Loucy (cell line): Measurements from ENCODE around the gene CPA1.

Experiments used
- EZH2phosphoT487 ChIP-seq: fragments of 200-600 bp; IDR thresholded peaks from 2 replicates; pipeline ENCODE4 v1.6.1; 2018; ENCODE audit warnings: antibody characterized with exemption, mild to moderate bottlenecking, moderate library complexity, borderline replicate concordance
- TF ChIP-seq, protein P1 (sequence below): fragments of 200-600 bp; sonication (generic); conservative IDR thresholded peaks from 2 replicates; pipeline ENCODE4 v1.5.1; 2014; ENCODE audit warnings: mild to moderate bottlenecking, antibody characterized with exemption, low read length

DNA sequence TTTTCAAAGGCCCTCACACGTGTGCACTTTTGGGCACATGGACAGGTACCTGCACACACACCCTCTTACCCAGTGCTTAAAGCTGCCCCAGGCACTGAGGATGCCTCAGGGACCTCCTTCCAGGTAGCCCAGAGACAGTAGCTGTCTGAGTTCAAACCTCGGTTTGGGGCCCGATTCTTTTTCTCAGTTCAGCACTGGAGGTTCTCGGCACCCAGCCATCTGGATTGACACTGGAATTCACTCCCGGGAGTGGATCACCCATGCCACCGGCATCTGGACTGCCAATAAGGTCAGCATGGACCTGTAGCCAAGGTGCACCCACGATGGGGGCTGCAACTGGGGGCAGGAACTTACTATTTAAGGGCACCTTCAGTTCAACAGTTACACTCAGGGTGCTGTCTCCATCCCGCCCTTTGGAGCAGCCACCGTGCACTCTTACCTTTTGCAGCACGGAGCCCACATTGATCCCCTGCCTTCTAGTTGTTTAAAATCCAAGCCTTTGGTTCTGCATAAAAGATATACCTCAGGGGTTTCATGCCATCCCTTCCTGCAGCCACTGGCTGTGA, 18.0 kb upstream of the CPA1 start:
- TF ChIP-seq, protein P1, sequence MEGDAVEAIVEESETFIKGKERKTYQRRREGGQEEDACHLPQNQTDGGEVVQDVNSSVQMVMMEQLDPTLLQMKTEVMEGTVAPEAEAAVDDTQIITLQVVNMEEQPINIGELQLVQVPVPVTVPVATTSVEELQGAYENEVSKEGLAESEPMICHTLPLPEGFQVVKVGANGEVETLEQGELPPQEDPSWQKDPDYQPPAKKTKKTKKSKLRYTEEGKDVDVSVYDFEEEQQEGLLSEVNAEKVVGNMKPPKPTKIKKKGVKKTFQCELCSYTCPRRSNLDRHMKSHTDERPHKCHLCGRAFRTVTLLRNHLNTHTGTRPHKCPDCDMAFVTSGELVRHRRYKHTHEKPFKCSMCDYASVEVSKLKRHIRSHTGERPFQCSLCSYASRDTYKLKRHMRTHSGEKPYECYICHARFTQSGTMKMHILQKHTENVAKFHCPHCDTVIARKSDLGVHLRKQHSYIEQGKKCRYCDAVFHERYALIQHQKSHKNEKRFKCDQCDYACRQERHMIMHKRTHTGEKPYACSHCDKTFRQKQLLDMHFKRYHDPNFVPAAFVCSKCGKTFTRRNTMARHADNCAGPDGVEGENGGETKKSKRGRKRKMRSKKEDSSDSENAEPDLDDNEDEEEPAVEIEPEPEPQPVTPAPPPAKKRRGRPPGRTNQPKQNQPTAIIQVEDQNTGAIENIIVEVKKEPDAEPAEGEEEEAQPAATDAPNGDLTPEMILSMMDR = no peak
- TF ChIP-seq EZH2phosphoT487 = no peak
